H9 (cell line): ENCODE measurements around the gene STRN. TPM values are rescaled to one million over a fixed set of nuclear protein-coding genes. Genes with fewer than 3 reads are reported as not detected.

ENCODE experiments used
- DNase-seq: peaks from one replicate; pipeline ENCODE4 v3.0.0-alpha.2; 2017
- H2AFZ ChIP-seq: one replicate; pipeline ENCODE4 v1.6.1; 2013; ENCODE audit warnings: mild to moderate bottlenecking, low read length, control low read depth, moderate library complexity
- H2AK5ac ChIP-seq: 2 replicates; pipeline ENCODE4 v1.6.1; 2013; ENCODE audit warnings: low read length, control low read depth, mixed read lengths; ENCODE audit not compliant: insufficient read length
- H2BK120ac ChIP-seq: one replicate; pipeline ENCODE4 v1.6.1; 2013; ENCODE audit warnings: low read depth, mild to moderate bottlenecking, low read length, control low read depth, inconsistent platforms; ENCODE audit not compliant: poor library complexity, severe bottlenecking
- H2BK12ac ChIP-seq: 2 replicates; pipeline ENCODE4 v1.6.1; 2013; ENCODE audit warnings: low read length, control low read depth, mixed read lengths, low read depth; ENCODE audit not compliant: insufficient read length
- H2BK15ac ChIP-seq: 2 replicates; pipeline ENCODE4 v1.6.1; 2013; ENCODE audit warnings: low read depth, low read length, control low read depth
- H2BK20ac ChIP-seq: one replicate; pipeline ENCODE4 v1.6.1; 2013; ENCODE audit warnings: low read depth, mild to moderate bottlenecking, low read length, control low read depth, inconsistent platforms; ENCODE audit not compliant: poor library complexity, severe bottlenecking
- H2BK5ac ChIP-seq: 2 replicates; pipeline ENCODE4 v1.6.1; 2013; ENCODE audit warnings: low read length, control low read depth, mixed read lengths; ENCODE audit not compliant: insufficient read length
- H3K14ac ChIP-seq: 2 replicates; pipeline ENCODE4 v1.6.1; 2013; ENCODE audit warnings: low read length, control low read depth; ENCODE audit not compliant: insufficient read depth
- H3K18ac ChIP-seq: 2 replicates; pipeline ENCODE4 v1.6.1; 2013; ENCODE audit warnings: low read depth, mild to moderate bottlenecking, mixed read lengths, low read length, control low read depth; ENCODE audit not compliant: insufficient read length
- H3K23ac ChIP-seq: 2 replicates; pipeline ENCODE4 v1.6.1; 2013; ENCODE audit warnings: low read length, control low read depth, mixed read lengths, low read depth; ENCODE audit not compliant: insufficient read length
- H3K23me2 ChIP-seq: 2 replicates; pipeline ENCODE4 v1.6.1; 2013; ENCODE audit warnings: low read depth, mild to moderate bottlenecking, mixed read lengths, low read length, control low read depth; ENCODE audit not compliant: insufficient read length, poor library complexity, severe bottlenecking
- H3K27ac ChIP-seq: 2 replicates; pipeline ENCODE4 v1.5.1; 2013; ENCODE audit warnings: low read length, control low read depth, mixed read lengths, low read depth; ENCODE audit not compliant: insufficient read length
- H3K27me3 ChIP-seq: 2 replicates; pipeline ENCODE4 v1.6.1; 2013; ENCODE audit warnings: low read length, control low read depth, inconsistent platforms; ENCODE audit not compliant: insufficient read depth
- H3K4ac ChIP-seq: 2 replicates; pipeline ENCODE4 v1.6.1; 2013; ENCODE audit warnings: low read depth, mild to moderate bottlenecking, control low read depth, inconsistent platforms, low read length, moderate library complexity
- H3K4me1 ChIP-seq: 2 replicates; pipeline ENCODE4 v1.6.1; 2013; ENCODE audit warnings: low read length, control low read depth, inconsistent platforms; ENCODE audit not compliant: insufficient read depth
- H3K4me2 ChIP-seq: 2 replicates; pipeline ENCODE4 v1.6.1; 2013; ENCODE audit warnings: low read length, control low read depth, mixed read lengths; ENCODE audit not compliant: insufficient read length, insufficient read depth
- H3K56ac ChIP-seq: 2 replicates; pipeline ENCODE4 v1.6.1; 2013; ENCODE audit warnings: low read depth, mild to moderate bottlenecking, mixed read lengths, low read length, control low read depth; ENCODE audit not compliant: insufficient read length
- H3K79me1 ChIP-seq: 2 replicates; pipeline ENCODE4 v1.6.1; 2013; ENCODE audit warnings: low read depth, mild to moderate bottlenecking, moderate library complexity, low read length, control low read depth, inconsistent platforms; ENCODE audit not compliant: insufficient read depth, poor library complexity, severe bottlenecking
- H3K79me2 ChIP-seq: 2 replicates; pipeline ENCODE4 v1.6.1; 2013; ENCODE audit warnings: low read length, control low read depth, inconsistent platforms; ENCODE audit not compliant: insufficient read depth
- H3K9ac ChIP-seq: 2 replicates; pipeline ENCODE4 v1.6.1; 2013; ENCODE audit warnings: low read length, control low read depth, mixed read lengths; ENCODE audit not compliant: insufficient read length; ENCODE audit errors: extremely low read depth
- H3K9me3 ChIP-seq: one replicate; pipeline ENCODE4 v1.6.1; 2013; ENCODE audit warnings: low read depth, low read length, inconsistent platforms; ENCODE audit not compliant: control insufficient read depth
- H3T11ph ChIP-seq: one replicate; pipeline ENCODE4 v1.6.1; 2013; ENCODE audit warnings: mild to moderate bottlenecking, low read length, control low read depth, inconsistent platforms
- H4K20me1 ChIP-seq: one replicate; pipeline ENCODE4 v1.6.1; 2013; ENCODE audit not compliant: control insufficient read depth, insufficient read length, insufficient read depth
- H4K5ac ChIP-seq: 2 replicates; pipeline ENCODE4 v1.6.1; 2013; ENCODE audit warnings: low read depth, mild to moderate bottlenecking, mixed read lengths, low read length, control low read depth; ENCODE audit not compliant: insufficient read length
- H4K8ac ChIP-seq: replicated peaks from 2 replicates; pipeline ENCODE4 v1.6.1; 2013; ENCODE audit warnings: low read length, control low read depth, mixed read lengths, low read depth; ENCODE audit not compliant: insufficient read length
- H4K91ac ChIP-seq: 2 replicates; pipeline ENCODE4 v1.6.1; 2013; ENCODE audit warnings: low read depth, mild to moderate bottlenecking, moderate library complexity, mixed read lengths, low read length, control low read depth; ENCODE audit not compliant: insufficient read length
- H3K27ac Mint-ChIP-seq, 3 experiments: 2 replicates in 2 of 3; 3 replicates in 1 of 3; pipeline ENCODE4 v1.8.0; 2020 to 2021; ENCODE audit warnings: mixed read lengths in 3 of 3, mild to moderate bottlenecking in 1 of 3, moderate library complexity in 1 of 3
- H3K27me3 Mint-ChIP-seq: 2 replicates; pipeline ENCODE4 v1.8.0; 2021; ENCODE audit warnings: low read depth, mild to moderate bottlenecking, moderate library complexity, mixed read lengths
- H3K36me3 Mint-ChIP-seq, 3 experiments: 2 replicates in 2 of 3; 3 replicates in 1 of 3; pipeline ENCODE4 v1.8.0; 2020 to 2021; ENCODE audit warnings: low read depth in 3 of 3, mixed read lengths in 3 of 3; ENCODE audit not compliant: insufficient read depth in 1 of 3
- H3K4me1 Mint-ChIP-seq, 2 experiments: 2 replicates each; pipeline ENCODE4 v1.8.0; 2020; ENCODE audit warnings: mixed read lengths in 2 of 2
- H3K4me3 Mint-ChIP-seq, 2 experiments: 2 replicates in 1 of 2; 3 replicates in 1 of 2; pipeline ENCODE4 v1.8.0; 2020 to 2021; ENCODE audit warnings: mild to moderate bottlenecking in 2 of 2, mixed read lengths in 2 of 2, moderate library complexity in 1 of 2
- H3K9me3 Mint-ChIP-seq, 2 experiments: 2 replicates in 1 of 2; 3 replicates in 1 of 2; pipeline ENCODE4 v1.8.0; 2020; ENCODE audit warnings: mild to moderate bottlenecking in 2 of 2, mixed read lengths in 2 of 2, moderate library complexity in 1 of 2
- CTCF ChIP-seq: fragments of 200-600 bp; sonication (generic); conservative IDR thresholded peaks from 3 replicates; pipeline ENCODE4 v1.8.0; 2021; ENCODE audit warnings: antibody characterized with exemption, mild to moderate bottlenecking
- WGBS: extraction: QIAGEN DNeasy Blood & Tissue Kit; methylation state at CpG from one replicate; pipeline ENCODE4 v1.1.7; 2013; ENCODE audit warnings: missing lambda C conversion rate, low lambda C conversion rate, mixed read lengths; ENCODE audit not compliant: insufficient read length; ENCODE audit errors: extremely low coverage; 5-methylcytosine and 5-hydroxymethylcytosine counted together
- total RNA-seq: library from RNA; stranded (reverse); gene quantifications from 2 replicates; pipeline ENCODE4 v1.2.1, GENCODE V29; 2021

Gene STRN
- total RNA-seq, 1 experiment from 2014 or later, result 31.7 TPM

- H3K27ac Mint-ChIP-seq, result no peak overlapping the region
- no CpG with 5 or more reads among the region's 5 CpGs for WGBS
- H3K23me2 ChIP-seq, result no peaks in the 10 kb centered on the region
These were observed 108.6 kb downstream of the STRN start for GRCh38 chr2:36857713-36858112.

More at GRCh38 chr2:36857713-36858112, 108.6 kb downstream of the STRN start:
- Histone ChIP-seq H4K20me1 (no peaks in the 10 kb centered on the region), H3K18ac (no peak overlapping the region), H3K79me1 (no peaks in the 10 kb centered on the region), H2AFZ (no peak overlapping the region), H2AK5ac (no peak overlapping the region), H3K14ac (no peak overlapping the region), H4K91ac (no peak overlapping the region), H3K56ac (no peak overlapping the region), H3K4me1 (no peaks in the 10 kb centered on the region), H3T11ph (no peak overlapping the region), H4K8ac (no peak overlapping the region), H3K4ac (no peak overlapping the region), H2BK15ac (no peak overlapping the region), H2BK12ac (no peak overlapping the region), H3K79me2 (no peaks in the 10 kb centered on the region), H2BK120ac (no peak overlapping the region), H2BK20ac (no peak overlapping the region), H3K27me3 (no peaks in the 10 kb centered on the region), H3K27ac (no peak overlapping the region), H2BK5ac (no peak overlapping the region), H3K23ac (no peak overlapping the region), H3K4me2 (no peak overlapping the region), H4K5ac (no peak overlapping the region), H3K9me3 (no peaks in the 10 kb centered on the region), H3K9ac (no peak overlapping the region)
- Mint-ChIP-seq H3K4me1 (peaks cover 4% of the 10 kb centered on the region in 2 experiments; a peak in 3 of 4 replicates), H3K36me3 (peaks cover 6 to 38% (median 26%) of the 10 kb centered on the region in 3 experiments; a peak in 6 of 7 replicates), H3K4me3 (no peak overlapping the region), H3K9me3 (no peaks in the 10 kb centered on the region), H3K27me3 (no peaks in the 10 kb centered on the region)
- DNase-seq, result no peak
- no peak for TF ChIP-seq CTCF
